DMS153 treated with DMSO at 0.1 percent for 48 hours (cell line): Measurements from ENCODE around the gene GPHB5.
"Not testable (repeated sequence)": the region's sequence is repeated elsewhere in the genome, so short reads cannot be mapped to it uniquely, and the experiment has no call there.

ENCODE experiments used
- DNase-seq: peaks from one replicate; lab custom pipeline; 2025; ENCODE audit not compliant: unreplicated experiment; lab: John Stamatoyannopoulos, UW

GPHB5 gene

DNA sequence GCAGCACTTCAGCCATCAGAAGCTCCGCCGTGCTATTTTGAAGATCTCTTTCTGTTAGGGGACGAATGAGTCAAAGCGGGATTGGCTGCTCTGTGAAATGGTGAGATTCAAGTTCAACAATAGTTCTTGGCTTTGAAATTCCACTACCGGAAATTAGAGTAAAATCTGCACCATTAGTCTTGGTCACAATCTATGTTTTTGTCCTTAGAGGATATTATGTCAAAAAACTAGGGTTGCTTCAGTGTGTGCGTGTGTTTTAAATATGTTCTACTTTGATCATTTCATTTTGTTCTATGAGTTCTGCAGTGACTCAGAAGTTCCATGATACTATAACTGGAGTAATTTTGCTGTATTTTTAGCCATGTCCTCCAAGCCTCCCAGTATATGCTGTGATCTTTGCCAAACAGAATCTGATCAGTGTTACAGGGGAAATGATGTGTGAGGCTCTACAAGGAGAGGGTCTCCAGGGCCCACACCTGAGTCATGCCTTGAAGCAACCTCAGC lies 22.6 kb downstream of the GPHB5 start:
- DNase-seq: no peak

DNA sequence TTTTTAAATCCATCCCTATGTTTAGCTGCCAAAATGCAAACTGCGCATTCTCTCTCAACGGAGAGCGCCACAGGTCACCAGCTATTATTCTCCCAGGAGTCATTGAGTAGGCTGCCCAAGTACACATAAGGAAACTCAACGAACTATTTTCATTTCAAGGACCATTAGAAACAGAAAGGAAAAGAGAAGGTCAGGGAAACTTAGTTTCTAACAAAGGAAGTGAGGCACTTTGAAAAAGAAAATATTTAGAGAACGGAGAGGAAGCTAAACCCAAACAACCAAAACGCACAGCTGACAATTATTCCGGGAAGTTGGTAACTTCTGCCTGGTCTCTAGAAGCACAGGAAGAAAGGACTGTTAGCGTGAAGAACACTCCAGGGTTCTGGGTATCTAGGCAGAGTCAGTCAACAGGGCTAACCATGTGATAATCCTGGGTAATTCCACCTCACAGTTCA lies 23.5 kb downstream of the GPHB5 start:
- DNase-seq: no peak

DNA sequence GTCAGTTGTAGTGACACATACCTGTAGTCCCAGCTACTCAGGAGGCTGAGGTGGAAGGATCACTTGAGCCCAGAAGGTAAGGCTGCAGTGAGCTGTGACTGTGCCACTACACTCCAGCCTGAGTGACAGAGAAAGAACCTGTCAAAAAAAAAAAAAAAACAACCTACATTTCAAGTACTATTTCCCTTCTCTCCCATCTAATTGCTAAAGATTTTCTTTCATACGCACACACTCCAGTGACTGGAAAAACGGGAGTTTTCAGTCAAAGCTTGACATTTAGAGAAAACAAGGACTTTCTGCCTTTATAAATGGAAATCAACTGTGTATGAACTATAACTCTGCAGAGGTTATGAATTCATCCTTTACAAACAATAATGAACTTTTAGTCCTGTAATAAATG lies 25.9 kb downstream of the GPHB5 start:
- no peak for DNase-seq

DNA sequence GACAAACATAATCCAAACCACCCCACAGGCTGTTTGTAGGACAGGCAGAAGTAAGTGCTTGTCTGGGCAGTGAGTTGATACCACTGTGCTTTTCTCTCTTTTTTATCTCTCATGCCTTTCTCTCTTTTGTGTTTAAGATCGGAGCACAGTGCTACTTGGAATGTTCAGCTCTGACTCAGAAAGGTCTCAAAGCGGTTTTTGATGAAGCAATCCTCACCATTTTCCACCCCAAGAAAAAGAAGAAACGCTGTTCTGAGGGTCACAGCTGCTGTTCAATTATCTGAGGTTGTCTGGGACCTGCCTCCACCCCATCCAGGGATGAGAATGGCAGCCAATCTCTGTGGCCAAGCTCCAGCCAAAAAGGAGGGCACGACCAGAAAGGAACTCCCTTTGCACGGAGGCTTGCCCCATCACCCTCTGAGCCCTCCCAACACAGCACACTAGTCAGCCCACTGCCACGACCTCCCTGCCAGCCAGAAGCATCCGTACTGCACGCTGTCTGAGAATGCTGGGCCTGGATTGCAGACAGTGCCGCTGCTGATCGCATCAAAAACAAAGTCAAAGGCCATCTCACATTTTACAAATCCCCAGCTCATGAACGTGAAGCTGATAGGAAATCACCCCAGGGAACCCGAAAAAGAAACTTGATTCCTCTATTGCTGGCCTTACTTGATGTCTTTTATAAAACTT lies 27.8 kb downstream of the GPHB5 start:
- no peak for DNase-seq

DNA sequence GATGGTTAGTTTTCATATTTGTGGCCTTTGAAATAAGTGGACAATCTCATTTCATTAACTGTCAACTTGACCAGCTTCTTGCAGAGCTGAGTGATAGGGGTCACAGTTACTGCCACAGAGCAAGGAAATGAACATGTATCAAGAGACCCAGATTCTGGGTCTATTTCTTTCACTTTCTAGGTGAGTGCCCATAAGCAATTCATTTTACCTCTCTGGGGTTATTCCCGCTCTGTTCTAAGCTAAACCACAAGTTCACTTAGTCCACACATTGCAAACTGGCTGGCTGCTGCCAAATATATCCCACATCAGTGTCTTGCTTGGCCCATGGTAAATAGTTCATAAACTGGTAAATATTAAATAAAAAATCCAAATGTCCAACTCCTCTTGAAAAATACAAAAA lies 29.9 kb downstream of the GPHB5 start:
- no peak for DNase-seq

DNA sequence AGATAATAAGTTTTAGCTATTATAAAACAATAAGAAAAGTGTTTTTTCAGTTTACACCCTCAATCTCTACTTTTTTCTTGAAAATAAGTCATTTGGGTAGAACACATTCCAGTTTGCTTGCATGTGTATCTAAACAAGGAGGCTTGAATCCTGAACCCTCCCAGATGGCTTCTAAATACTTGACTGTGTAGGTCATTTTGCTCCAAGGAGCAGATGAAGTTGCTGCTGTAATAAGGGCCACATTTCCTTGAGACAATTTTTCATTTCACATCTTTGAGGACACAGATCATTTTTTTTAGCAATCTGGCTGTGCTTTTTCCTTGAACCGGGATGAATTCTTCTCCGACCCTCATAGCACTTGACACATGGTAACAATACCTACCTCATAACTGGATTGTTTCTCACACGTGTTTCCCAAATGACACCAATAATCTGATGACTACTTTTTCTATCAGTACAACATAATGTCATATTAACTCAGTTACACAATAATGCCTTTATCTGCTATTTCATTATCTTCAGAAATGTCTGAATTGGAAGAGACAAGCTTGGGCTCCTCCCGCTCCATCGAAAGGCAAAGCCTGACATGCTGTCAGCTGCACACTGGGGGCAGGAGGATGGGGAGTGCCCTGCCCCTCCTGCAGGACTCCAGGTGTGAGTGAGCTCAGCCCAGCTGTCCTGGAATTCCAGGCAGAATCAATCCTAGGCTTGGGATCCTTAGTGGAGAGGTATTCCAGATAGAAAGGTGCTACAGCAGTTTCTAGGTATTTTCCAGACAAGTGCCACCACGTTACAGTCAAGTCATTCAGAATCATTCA lies 30.9 kb downstream of the GPHB5 start:
- DNase-seq: no peak

DNA sequence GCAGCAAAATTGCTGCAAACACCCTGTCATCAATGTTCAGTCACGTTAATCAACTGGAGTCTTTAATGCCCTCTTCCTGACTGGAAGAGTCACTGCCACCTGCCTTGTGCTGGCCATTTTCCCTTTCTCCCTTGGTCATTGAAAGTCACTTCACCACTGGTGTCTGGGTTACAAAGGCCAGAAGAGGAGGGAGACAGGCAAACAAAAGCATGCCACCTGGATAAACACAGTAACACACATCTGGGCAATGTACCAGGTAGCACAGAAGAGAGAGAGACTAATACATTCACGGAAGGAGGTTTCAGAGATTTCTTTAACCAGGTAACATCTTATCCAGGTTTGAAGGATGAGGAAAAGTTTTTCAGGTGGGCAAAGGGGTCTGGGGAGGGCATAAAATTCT lies 32.7 kb downstream of the GPHB5 start:
- DNase-seq: peak; percentile 34

DNA sequence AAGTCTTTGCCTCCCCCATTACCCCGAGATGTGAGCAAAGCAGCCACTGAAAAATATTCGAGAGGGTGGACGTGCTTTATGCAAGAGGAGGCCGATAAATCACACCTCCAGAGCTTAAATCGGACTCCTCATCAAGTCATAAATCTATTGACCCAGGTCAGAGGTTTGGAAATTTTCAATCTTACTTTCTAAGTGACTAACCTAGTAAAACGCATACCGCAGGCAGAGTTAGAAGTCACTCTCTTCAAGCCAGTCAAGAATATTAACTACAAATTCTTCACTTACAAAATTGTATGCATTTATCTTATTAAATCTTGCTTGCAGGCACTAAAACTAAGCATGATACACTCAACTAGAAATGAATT lies 34.9 kb downstream of the GPHB5 start:
- DNase-seq: no peak

DNA sequence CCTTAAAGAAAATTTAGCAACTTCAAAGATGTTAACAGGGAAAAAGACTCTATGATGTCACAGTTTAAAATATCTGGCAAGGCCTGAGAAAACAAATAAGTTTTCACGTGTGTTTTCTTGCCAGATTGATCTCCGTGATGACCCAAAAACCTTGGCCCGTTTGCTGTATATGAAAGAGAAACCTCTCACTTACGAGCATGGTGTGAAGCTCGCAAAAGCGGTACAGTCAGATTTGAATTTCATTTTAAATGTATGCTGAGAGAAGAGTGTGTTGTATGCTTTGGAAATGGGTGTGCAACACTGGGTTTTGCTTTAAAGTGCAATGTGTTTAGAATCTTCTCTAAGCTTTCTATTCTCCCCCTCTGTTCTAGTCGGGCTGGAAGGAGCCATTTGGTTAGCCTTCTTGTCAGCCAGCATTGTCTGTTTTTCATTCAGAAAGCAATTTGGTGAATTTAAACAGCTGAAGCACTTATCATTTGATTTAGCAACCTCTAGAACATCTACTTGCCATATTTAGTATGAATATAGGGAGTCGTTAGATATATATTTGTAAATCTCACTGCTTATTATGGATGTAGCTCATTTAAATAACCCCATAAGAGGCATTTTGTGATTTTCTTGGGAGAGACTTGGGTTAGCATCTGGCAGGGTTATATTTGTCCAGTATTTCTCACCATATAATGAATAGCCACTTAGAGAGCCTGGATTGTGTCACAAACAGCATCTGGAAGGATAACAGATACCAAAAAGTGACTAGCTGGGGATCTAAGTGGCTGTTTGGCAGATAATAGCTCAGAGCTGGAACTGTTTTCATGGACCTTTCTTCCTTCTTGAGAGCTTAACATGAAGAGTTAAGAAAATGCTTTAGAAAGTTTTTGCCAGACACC lies 35.5 kb downstream of the GPHB5 start:
- no peak for DNase-seq

DNA sequence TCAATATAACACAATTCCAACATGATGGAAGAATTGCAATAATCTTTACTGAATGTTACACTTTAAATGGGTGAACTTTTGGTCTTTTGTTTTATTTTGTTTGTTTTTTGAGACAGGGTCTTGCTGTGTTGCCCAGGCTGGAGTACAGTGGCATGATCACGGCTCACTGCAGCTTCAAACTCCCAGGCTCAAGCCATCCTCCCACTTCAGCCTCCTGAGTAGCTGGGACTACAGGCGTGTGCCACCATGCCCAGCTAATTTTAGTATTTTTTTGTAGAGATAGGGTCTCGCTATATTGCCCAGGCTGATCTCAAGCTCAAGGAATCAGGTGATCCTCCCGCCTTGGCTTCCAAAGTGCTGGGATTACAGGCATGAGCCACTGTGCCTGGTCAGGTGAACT lies 38.8 kb downstream of the GPHB5 start:
- DNase-seq: not testable (repeated sequence)

DNA sequence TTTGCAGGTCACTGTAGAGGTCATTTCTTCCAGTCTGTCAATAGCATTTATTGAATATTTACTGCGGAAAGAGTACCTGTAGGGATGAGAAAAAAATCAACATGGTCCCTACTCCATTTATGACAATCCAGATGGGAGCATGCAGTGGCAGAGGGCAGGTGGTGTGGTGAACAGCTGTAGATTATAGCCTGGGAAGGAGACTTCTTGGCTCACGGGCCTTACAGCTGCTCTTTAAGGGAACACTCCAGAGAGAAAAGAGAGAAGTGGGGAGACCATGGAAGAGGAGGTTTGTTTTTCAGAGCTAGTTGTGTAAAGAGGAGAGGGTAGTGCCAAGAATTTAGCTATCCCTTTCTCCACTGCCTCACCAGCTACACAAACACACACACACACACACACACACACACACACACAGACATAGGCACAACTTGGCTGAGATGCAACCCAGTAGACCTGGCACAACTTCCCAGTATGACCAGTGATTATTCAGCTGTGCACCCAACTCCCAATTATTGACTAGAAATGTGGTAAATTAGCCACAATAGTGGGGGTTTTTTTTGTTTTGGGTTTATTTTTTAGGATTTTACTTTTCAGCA lies 41.0 kb downstream of the GPHB5 start:
- DNase-seq: peak; percentile 13

DNA sequence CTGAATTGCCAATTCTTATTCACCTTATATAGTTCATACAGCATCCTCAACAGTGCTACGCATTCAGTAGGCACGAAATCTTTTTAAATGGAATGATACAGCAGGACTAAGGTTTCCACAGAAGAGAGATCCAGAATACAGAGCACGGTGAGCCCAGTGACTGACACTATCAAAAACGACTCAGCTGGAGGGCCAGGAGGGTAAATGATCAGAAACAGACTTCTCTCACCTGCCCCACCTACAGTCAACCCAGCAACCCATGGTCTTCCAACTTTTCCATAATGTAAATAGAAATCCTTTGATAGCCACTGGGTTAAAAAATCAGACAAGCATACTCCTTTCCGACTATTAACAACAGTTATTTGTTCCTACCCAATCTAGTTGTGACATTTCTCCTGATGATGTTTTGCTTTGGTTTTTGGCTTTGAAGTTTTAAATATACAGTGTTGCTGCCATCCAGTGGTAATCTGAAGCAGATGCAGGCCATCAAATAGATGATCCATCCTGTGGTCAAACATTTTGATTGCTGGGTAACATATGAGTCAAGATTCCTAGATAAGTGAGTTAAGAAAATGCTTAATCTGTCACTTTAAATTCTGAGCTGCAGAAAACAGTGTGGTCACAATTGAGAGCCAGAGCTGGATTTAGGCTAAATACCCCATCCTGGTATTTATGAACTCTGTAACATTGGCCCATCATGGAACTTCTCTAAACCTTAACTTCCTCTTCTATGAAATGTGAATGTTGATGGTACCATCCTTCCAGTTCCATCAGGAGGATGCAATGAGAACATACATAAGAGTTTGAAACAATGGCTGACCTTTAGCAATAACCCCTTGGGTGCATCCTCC lies 42.0 kb downstream of the GPHB5 start:
- peak; percentile 60 for DNase-seq

DNA sequence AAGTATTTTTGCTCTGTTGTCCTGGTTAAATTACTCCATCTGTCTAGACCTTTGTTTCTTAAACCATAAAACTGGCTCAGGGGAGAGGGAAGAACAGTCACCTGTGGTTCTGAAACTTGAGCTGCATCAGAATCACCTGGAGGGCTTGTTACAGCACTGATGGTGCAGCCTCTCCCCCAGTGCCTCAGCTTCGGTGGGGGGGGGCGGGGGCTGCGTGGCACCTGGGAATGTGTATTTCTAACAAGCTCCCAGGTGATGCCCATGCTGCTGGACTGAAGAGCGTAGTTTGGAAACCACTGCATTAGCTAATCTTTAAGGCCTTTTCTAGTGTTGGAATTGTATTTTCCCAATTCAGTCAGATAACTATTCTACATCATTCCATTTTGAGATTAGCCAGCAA lies 42.7 kb downstream of the GPHB5 start:
- DNase-seq: no peak

DNA sequence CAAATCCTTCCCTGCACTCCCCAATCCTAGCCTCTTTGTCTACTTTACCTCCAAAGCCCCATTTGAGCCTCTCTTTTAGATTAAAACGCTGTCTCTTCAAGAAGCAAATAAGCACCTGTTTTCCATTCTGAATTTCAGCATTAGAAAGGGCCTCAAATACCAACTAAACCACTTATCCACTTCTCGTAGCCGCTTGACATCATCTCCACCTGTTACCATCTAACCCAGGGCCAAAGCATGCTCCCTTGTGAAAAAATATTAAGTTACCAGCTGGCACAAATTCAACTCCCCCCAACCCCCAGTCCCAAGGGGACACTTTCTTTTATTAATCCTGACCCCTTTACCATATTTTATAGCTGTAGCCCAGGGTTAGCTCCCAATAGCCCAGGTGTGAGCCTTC lies 43.1 kb downstream of the GPHB5 start:
- no peak for DNase-seq

DNA sequence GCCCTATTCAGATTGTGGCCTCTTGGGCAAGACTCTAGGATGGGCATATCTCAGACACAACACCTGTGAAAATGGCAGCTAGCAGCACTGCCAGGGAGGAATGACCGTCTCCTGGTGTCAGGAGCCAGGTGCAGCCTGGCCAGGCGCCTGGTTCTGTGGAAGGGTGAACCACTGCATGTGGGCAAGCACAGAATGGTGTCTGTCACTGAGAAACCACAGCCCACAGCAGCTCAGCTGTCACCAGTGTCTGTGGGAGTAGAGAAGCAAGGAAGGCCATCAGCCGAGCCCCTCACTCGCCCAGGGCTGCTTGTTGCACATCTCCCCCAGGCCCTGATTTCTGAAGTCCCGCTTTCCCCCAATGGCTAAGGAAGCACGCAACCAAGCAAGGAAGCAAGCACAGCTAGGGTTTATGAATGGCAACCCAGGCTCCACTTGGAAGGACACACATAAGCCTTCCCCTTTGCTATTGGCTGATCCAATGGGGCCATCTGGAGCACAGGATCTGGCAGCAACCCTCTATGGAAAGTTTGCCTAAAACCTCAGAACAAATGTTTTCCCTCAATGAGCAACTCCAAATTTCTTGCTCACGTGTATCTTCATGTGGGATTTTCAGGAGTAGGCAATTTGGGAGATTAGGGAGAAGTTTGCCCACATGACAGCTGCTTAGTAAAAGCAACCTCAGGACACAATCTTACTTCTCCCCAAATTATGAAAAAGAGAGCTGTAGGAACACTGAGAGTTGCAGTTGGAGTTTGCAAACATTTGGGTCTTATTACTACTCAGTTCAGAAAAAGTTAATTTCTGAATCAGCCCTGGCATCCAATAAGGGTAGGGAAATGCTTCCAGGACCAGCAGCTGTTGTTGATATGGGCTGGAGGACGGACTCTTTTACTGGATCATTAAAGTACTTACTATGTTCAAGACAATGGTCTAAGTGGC lies 44.7 kb downstream of the GPHB5 start:
- no peak for DNase-seq

DNA sequence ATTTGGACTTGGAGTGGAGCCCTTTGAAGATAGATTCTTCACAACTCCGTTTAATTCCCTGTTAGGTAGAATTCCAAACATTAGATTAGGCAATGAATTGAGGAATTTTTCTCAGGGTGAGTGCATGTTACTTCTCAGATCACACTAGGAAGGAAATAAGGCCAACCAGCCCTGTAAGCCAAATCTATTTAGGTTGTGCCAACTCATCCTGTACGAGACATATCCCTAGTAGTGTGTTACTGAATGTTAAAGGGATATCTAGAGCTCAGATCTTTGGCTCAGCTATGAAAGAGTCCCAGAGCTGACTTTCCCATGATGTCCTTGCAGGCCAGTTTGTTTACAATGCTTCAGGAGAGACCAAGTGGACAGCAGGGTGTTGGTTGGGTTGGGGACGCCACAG lies 45.6 kb downstream of the GPHB5 start:
- no peak for DNase-seq

DNA sequence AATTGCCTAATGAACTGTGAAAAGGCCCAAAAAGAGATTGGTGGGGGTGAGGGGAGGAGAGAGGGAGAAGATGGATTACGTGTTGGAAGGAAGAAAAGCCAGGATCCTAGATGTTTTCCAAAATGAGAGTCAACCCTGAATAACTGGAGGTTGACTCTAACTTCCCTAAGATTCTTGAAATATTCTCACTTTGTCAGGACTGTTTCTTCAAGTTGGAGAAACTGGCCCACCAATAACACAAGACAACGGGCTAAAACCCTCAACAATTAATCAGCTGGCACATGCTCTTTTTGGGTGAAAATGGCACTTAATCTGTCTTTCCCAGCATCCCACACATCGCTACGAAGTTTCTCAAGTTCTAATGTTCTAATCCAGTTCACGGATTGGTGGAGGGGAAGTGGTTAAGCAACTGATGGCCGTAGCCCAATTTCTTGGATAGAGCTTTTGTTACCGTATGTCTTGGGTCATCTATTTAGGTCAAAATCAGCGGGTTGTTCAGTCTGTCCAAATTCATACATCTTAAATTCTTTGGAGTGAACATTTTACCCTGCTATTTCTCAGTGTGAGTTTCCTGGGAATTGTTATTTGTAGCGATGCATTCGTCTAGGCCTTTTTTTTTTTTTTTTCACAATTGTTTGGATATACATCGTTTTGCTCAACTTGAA lies 49.0 kb downstream of the GPHB5 start:
- DNase-seq: no peak

DNA sequence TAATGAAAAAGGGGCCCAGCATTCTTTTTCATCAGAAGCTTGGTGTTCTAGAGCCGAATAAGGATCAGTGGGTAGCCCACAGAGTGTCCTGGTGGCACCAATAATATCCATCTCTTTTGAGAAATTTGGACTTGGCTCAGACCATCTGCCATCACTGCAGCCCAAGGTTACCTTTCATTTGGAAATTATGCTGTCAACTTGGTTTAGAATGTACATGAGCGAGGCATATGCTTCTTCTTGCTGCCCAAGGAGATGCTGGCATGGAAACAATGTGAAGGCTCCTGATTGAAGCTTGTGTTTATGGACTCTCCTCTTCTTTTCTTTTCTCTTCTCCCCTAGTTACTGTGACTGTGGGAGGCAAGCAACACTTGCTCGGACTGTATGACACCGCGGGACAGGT lies 50.0 kb downstream of the GPHB5 start:
- no peak for DNase-seq

DNA sequence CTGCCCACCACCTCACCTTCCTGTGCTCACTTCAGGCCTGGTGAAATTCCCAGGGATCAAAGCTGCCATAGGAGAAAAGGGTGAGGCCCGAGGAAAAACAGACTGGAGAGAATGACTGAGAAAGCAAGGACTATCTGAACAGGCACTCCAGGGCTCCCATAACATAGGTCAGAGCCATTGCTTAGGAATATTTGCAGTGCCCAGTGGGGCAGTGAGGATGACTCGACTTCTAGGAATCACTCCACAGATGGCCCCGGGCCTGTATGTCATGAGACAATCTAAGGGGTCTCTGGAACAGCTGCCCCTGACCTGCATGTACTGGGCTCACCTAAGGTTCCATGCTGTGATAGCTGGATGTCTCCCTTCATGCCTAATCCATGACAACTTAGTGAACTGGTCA lies 51.6 kb downstream of the GPHB5 start:
- no peak for DNase-seq
